Measurements from ENCODE around the gene PCID2. TPM values are rescaled to one million over a fixed set of nuclear protein-coding genes. Genes with fewer than 3 reads are reported as not detected.

Gene PCID2
- total and polyA plus RNA-seq, 2 of the 13 experiments (the other 11 are each of a cell fraction or from before 2014, with no cell fraction given) = 65.0 to 111 TPM

DNA sequence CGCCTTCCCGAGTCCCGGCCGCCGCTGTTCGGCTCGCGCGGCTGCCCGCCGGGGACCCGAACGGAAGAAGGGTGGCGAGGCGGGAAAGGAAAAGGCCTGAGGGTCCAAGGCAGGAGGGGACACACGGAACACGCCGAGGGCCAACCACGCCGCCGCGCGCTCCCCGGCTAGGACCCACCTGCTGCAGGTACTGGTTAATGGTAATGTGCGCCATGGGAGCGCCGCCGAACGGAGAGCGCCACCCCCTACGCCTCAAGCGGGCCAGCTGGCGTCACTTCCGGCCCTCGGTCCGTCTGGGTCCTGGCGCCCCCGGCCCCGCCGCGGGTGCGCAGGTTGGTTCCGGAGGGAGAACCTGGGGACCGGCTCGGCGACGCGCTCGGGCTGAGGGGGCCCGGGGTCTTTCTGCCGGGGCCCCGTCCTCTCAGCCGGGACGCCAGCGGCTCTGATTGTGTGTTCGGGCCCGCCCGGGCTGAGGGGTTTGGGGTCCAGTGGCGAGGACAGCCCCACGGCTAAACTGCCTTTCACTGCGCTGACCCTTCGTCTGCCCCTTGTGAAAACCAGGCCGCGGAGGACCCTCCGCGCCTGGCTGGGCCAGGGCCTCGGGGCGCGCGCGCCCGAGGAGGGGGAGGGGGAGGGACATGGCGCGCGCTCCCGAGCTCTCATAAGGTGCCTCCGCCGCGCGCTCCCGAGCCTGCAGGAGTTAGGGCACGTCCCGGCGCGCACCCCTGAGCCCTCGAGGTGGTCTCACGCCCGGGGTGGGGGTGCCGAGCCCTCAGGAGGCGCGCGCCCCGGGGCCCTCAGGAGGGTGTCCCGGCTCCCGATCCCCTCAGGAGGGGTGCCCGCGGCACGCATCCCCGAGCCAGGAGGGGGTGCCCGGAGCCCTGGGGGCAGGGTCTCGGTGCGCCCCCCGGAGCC is at the start of gene PCID2 (continued):
- TF ChIP-seq ZUFSP (CRISPR knock-in tag; IDR thresholded peaks at IDR 0.05; ENCODE audit: borderline replicate concordance) = no peak
- TF ChIP-seq GATAD2A (CRISPR knock-in tag; IDR thresholded peaks at IDR 0.05) = peak; percentile 55
- TF ChIP-seq NPAS2 (CRISPR knock-in tag; IDR thresholded peaks at IDR 0.05; ENCODE audit: borderline replicate concordance) = no peak
- peak; percentile 72; the same call in 1 of the 2 replicates for TF ChIP-seq ZFP1 (CRISPR knock-in tag; IDR thresholded peaks at IDR 0.05)
- TF ChIP-seq NCOA2 (CRISPR knock-in tag; IDR thresholded peaks at IDR 0.05) = peak; percentile 52; the same call in 1 of the 2 replicates
- peak; percentile 63 for TF ChIP-seq ARNTL (CRISPR knock-in tag; IDR thresholded peaks at IDR 0.05)
- peak; percentile 98 for TF ChIP-seq KDM3A (CRISPR knock-in tag; IDR thresholded peaks at IDR 0.05; ENCODE audit: low read depth)
- 0 out of 2 replicates have a peak, but pooled peaks have one; percentile 51 for TF ChIP-seq WIZ (CRISPR knock-in tag; IDR thresholded peaks at IDR 0.05)
- TF ChIP-seq ZNF333 (CRISPR knock-in tag; IDR thresholded peaks at IDR 0.05; ENCODE audit: borderline replicate concordance) = no peak; the same call in 1 of the 2 replicates
- no peak; the same call in 1 of the 2 replicates for TF ChIP-seq REL (CRISPR knock-in tag; conservative IDR thresholded peaks at IDR 0.05)
- TF ChIP-seq, protein P1, sequence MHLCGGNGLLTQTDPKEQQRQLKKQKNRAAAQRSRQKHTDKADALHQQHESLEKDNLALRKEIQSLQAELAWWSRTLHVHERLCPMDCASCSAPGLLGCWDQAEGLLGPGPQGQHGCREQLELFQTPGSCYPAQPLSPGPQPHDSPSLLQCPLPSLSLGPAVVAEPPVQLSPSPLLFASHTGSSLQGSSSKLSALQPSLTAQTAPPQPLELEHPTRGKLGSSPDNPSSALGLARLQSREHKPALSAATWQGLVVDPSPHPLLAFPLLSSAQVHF (CRISPR knock-in tag; IDR thresholded peaks at IDR 0.05) = no peak
- TF ChIP-seq PCBP2 (optimal IDR thresholded peaks at IDR 0.05; ENCODE audit: low read depth, low read length, poor library complexity, severe bottlenecking) = no peak
- TF ChIP-seq ZNF607 (CRISPR knock-in tag; IDR thresholded peaks at IDR 0.05; ENCODE audit: borderline replicate concordance) = peak; percentile 65; the same call in 1 of the 2 replicates
- TF ChIP-seq PRPF4 (IDR thresholded peaks at IDR 0.05; ENCODE audit: low read depth, low read length, poor library complexity, severe bottlenecking) = no peak
- TF ChIP-seq ZNF34 (CRISPR knock-in tag; IDR thresholded peaks at IDR 0.05; ENCODE audit: borderline replicate concordance) = peak; percentile 75; the same call in 1 of the 2 replicates
- TF ChIP-seq ZNF776 (CRISPR knock-in tag; IDR thresholded peaks at IDR 0.05) = peak; percentile 43; the same call in 1 of the 2 replicates
- TF ChIP-seq ZNF790 (CRISPR knock-in tag; IDR thresholded peaks at IDR 0.05; ENCODE audit: borderline replicate concordance) = no peak; the same call in 1 of the 2 replicates
- peak; percentile 78 for TF ChIP-seq TBL1XR1 (IDR thresholded peaks at IDR 0.05; ENCODE audit: borderline replicate concordance, low read length, partially characterized antibody)
- 0 out of 2 replicates have a peak, but pooled peaks have one; percentile 7 for TF ChIP-seq GTF3A (CRISPR knock-in tag; conservative IDR thresholded peaks at IDR 0.05)
- TF ChIP-seq ZKSCAN5 (CRISPR knock-in tag; IDR thresholded peaks at IDR 0.05) = no peak
- no peak for TF ChIP-seq ZNF879 (CRISPR knock-in tag; IDR thresholded peaks at IDR 0.05)
- peak; percentile 96 for TF ChIP-seq DMAP1 (CRISPR knock-in tag; IDR thresholded peaks at IDR 0.05)
- TF ChIP-seq HNRNPUL1 (IDR thresholded peaks at IDR 0.05; ENCODE audit: low read depth, low read length) = peak; percentile 79; the same call in 1 of the 2 replicates
- TF ChIP-seq AHR (CRISPR knock-in tag; IDR thresholded peaks at IDR 0.05) = peak; percentile 97; the same call in 1 of the 2 replicates
- TF ChIP-seq IRF1 (CRISPR knock-in tag; IDR thresholded peaks at IDR 0.05; ENCODE audit: low read depth) = no peak
- no peak for TF ChIP-seq HMG20A (CRISPR knock-in tag; IDR thresholded peaks at IDR 0.05; ENCODE audit: borderline replicate concordance)
- TF ChIP-seq ZNF468 (CRISPR knock-in tag; IDR thresholded peaks at IDR 0.05) = no peak; the same call in 1 of the 2 replicates
- peak; percentile 36 for TF ChIP-seq ZBTB20 (CRISPR knock-in tag; IDR thresholded peaks at IDR 0.05; ENCODE audit: borderline replicate concordance, low read depth)

All from HepG2 (cell line).